NCI-H1694 treated with DMSO at 0.1 percent for 48 hours (cell line): Measurements from ENCODE around the gene CA9.

Source experiments
- DNase-seq: peaks from one replicate; lab custom pipeline; 2025; lab: John Stamatoyannopoulos, UW

Gene CA9

GRCh38 chr9:35691757-35692301 is 18.1 kb downstream of the CA9 start:
- no peak for DNase-seq

- no peak for DNase-seq
Observed at GRCh38 chr9:35695943-35696401, 22.2 kb downstream of the CA9 start.

- DNase-seq, result peak; percentile 38
Observed at GRCh38 chr9:35696520-35697215, 22.9 kb downstream of the CA9 start.

GRCh38 chr9:35697486-35697885 is 23.8 kb downstream of the CA9 start:
- DNase-seq, result no peak

- no peak for DNase-seq
Observed at GRCh38 chr9:35698231-35698630, 24.5 kb downstream of the CA9 start.

GRCh38 chr9:35700031-35700430 is 26.3 kb downstream of the CA9 start:
- DNase-seq, result no peak

GRCh38 chr9:35700942-35701341 is 27.2 kb downstream of the CA9 start:
- DNase-seq, result no peak

GRCh38 chr9:35702696-35703095 is 29.0 kb downstream of the CA9 start:
- no peak for DNase-seq

- DNase-seq, result no peak
Observed at GRCh38 chr9:35703906-35704672, 30.4 kb downstream of the CA9 start.

- DNase-seq, result no peak
Observed at GRCh38 chr9:35705372-35705771, 31.6 kb downstream of the CA9 start.

GRCh38 chr9:35705836-35706430 is 32.2 kb downstream of the CA9 start:
- DNase-seq, result no peak

- no peak for DNase-seq
Observed at GRCh38 chr9:35706951-35707350, 33.2 kb downstream of the CA9 start.

- no peak for DNase-seq
Observed at GRCh38 chr9:35708146-35708545, 34.4 kb downstream of the CA9 start.

- no peak for DNase-seq
Observed at GRCh38 chr9:35710818-35711500, 37.2 kb downstream of the CA9 start.

GRCh38 chr9:35711501-35712428 is 38.0 kb downstream of the CA9 start:
- DNase-seq, result no peak

GRCh38 chr9:35712762-35713400 is 39.2 kb downstream of the CA9 start:
- no peak for DNase-seq

GRCh38 chr9:35713578-35713977 is 39.9 kb downstream of the CA9 start:
- no peak for DNase-seq

GRCh38 chr9:35714123-35714522 is 40.4 kb downstream of the CA9 start:
- DNase-seq, result no peak

GRCh38 chr9:35714579-35715252 is 41.0 kb downstream of the CA9 start:
- no peak for DNase-seq

GRCh38 chr9:35716230-35716629 is 42.5 kb downstream of the CA9 start:
- DNase-seq, result no peak
